Stimulated activated CD4-positive, alpha-beta T cell treated with anti-CD3 and anti-CD28 coated beads, TNF-alpha, amount 100 ng/mL, for 1 hour (primary cell): ENCODE results near the gene AVPR1A.

Source experiments
- DNase-seq, 3 donors: peaks; one replicate each; pipeline ENCODE4 v3.0.0-alpha.2; 2020; ENCODE audit warnings: low read depth in 3 of 3, low spot score in 1 of 3

Gene AVPR1A

DNA sequence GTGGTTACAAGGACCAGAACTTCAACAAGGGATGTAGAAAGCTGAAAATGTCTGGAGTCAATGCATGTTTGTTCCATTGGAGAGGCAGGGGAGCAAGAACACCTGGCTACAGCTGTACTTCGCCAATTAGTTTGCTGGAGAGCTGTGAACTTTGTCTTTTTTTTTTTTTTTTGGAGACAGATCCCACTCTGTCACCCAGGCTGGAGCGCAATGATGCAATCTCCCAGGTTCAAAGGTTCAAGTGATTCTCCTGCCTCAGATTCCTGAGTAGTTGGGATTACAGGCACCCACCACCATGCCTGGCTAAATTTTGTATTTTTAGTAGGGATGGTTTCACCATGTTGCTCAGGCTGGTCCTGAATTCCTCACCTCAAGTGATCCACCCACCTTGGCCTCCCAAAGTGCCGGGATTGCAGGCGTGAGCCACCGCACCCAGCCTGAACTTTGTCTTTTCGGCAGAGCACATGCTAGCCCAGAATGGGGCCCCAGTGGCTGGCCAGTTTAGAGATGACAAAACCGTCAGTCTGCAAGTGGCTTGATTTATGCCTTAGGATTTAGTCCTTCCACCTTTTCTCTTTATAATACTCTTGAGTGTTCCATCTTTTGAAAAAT lies 55.5 kb downstream of the AVPR1A start:
- DNase-seq = no peak

DNA sequence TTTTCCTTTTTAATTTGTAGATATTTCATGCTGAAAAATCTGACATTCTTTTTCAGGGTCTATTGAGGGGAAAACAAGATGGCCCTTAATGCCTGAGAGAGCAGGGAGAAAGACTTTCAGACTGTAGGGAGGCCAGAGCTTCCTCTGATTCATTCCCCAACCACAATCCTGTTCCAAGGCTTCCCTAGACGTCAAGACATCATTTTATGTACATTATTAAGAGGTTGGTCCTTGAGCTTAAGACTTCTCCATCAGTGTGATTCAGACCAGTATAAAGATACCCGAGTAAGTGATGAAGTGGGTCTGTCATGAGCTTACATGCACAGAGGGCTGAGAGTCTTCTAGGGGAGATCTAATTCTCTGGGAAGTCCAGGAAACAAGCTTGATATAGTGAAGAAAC lies 57.3 kb downstream of the AVPR1A start:
- DNase-seq = no peak

DNA sequence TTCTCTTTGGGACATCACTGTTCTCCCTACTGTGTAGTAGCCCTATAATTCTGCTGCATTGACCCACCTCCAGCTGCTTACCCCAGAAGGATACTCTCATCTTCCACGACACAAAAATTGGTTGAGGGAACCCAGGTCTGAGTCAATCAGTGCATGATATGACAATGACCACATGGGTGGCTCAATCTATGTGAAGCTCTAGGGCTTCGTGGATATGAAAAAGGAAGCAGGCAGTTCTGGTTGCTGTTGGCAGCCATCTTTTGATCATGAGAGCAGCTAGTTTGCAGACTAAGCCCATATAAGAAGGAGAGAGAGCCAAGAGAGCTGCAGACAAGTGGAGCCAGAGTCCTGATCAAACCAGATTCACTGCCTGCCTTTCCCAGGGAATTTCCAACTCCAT lies 57.9 kb downstream of the AVPR1A start:
- no peak for DNase-seq
